Measurements from ENCODE around the gene CRYBB2.
"Not testable (repeated sequence)": the region's sequence is repeated elsewhere in the genome, so short reads cannot be mapped to it uniquely, and the experiment has no call there.

CRYBB2 gene

GRCh38 chr22:25219948-25220442 is 556 bp downstream of the CRYBB2 start:
- DNase-seq (ENCODE audit: low read depth), result no peak
- H3K4me3 ChIP-seq (ENCODE audit: low read length), result no peak overlapping the region
- no peak for TF ChIP-seq CTCF (conservative IDR thresholded peaks at IDR 0.05; ENCODE audit: low read length)

GRCh38 chr22:25221790-25222189 is 2.4 kb downstream of the CRYBB2 start:
- no peak for TF ChIP-seq CTCF (conservative IDR thresholded peaks at IDR 0.05; ENCODE audit: low read length)
- no peak overlapping the region for H3K4me3 ChIP-seq (ENCODE audit: low read length)
- no peak for DNase-seq (ENCODE audit: low read depth)

GRCh38 chr22:25223269-25223850 is 3.9 kb downstream of the CRYBB2 start:
- no peak for DNase-seq (ENCODE audit: low read depth)
- TF ChIP-seq CTCF (conservative IDR thresholded peaks at IDR 0.05; ENCODE audit: low read length), result no peak
- H3K4me3 ChIP-seq (ENCODE audit: low read length), result no peak overlapping the region

GRCh38 chr22:25228822-25229221 is 9.4 kb downstream of the CRYBB2 start:
- no peak for TF ChIP-seq CTCF (conservative IDR thresholded peaks at IDR 0.05; ENCODE audit: low read length)
- DNase-seq (ENCODE audit: low read depth), result no peak
- no peak overlapping the region for H3K4me3 ChIP-seq (ENCODE audit: low read length)

GRCh38 chr22:25230760-25231159 is 11.3 kb downstream of the CRYBB2 start:
- not testable (repeated sequence) for DNase-seq (ENCODE audit: low read depth); H3K4me3 ChIP-seq (ENCODE audit: low read length)

- H3K4me3 ChIP-seq (ENCODE audit: low read length), result no peak overlapping the region
- TF ChIP-seq CTCF (conservative IDR thresholded peaks at IDR 0.05; ENCODE audit: low read length), result no peak
- DNase-seq (ENCODE audit: low read depth), result peak; percentile 31
Measured at GRCh38 chr22:25232301-25232700, 12.9 kb downstream of the CRYBB2 start.

- not testable (repeated sequence) for DNase-seq (ENCODE audit: low read depth); H3K4me3 ChIP-seq (ENCODE audit: low read length)
Measured at GRCh38 chr22:25233706-25234105, 14.3 kb downstream of the CRYBB2 start.

- peak; percentile 68 for DNase-seq (ENCODE audit: low read depth)
- TF ChIP-seq CTCF (conservative IDR thresholded peaks at IDR 0.05; ENCODE audit: low read length), result peak; percentile 53
- no peak overlapping the region for H3K4me3 ChIP-seq (ENCODE audit: low read length)
Measured at GRCh38 chr22:25235547-25236290, 16.3 kb downstream of the CRYBB2 start.

Data from AG10803 (cell line).